Liver (tissue), 9 donors: ENCODE data around the gene TUT7. TPM values are rescaled to one million over a fixed set of nuclear protein-coding genes. Genes with fewer than 3 reads are reported as not detected.
A peak's percentile ranks its signal among the peaks of the same experiment; 100 is the strongest.

Experiments
- DNase-seq: peaks from one replicate; pipeline ENCODE4 v3.0.0-alpha.2; 2017; ENCODE audit warnings: low spot score
- H3K27ac ChIP-seq, 2 donors: one replicate each; pipeline ENCODE4 v1.7.0; 2013; ENCODE audit warnings: inconsistent platforms in 2 of 2, low read length in 2 of 2, control low read depth in 1 of 2, low read depth in 1 of 2, mild to moderate bottlenecking in 1 of 2
- H3K27me3 ChIP-seq, 4 donors: one replicate each; pipeline versions ENCODE4 v1.6.1 to v1.7.0; 2013; ENCODE audit warnings: low read length in 3 of 4, inconsistent platforms in 1 of 4, mild to moderate bottlenecking in 1 of 4, moderate library complexity in 1 of 4; ENCODE audit not compliant: control insufficient read depth in 4 of 4, insufficient read depth in 4 of 4
- H3K36me3 ChIP-seq, 4 donors: one replicate each; pipeline versions ENCODE4 v1.6.1 to v1.7.0; 2013; ENCODE audit warnings: low read length in 3 of 4, mild to moderate bottlenecking in 3 of 4, low read depth in 1 of 4, moderate library complexity in 1 of 4; ENCODE audit not compliant: control insufficient read depth in 4 of 4, insufficient read depth in 3 of 4
- H3K4me1 ChIP-seq, 4 donors: one replicate each; pipeline versions ENCODE4 v1.6.1 to v1.7.0; 2013; ENCODE audit warnings: low read length in 3 of 4, mild to moderate bottlenecking in 3 of 4, moderate library complexity in 1 of 4; ENCODE audit not compliant: control insufficient read depth in 4 of 4, insufficient read depth in 4 of 4
- H3K4me3 ChIP-seq, 3 donors: one replicate each; pipeline versions ENCODE4 v1.6.1 to v1.7.0; 2013; ENCODE audit warnings: low read length in 3 of 3, control low read depth in 1 of 3, low read depth in 1 of 3, mild to moderate bottlenecking in 1 of 3
- H3K9ac ChIP-seq, 2 donors: one replicate each; pipeline ENCODE4 v1.7.0; 2013; ENCODE audit warnings: low read length in 2 of 2, mild to moderate bottlenecking in 2 of 2, moderate library complexity in 2 of 2, control low read depth in 1 of 2, low read depth in 1 of 2
- H3K9me3 ChIP-seq, 4 donors: one replicate each; pipeline versions ENCODE4 v1.6.1 to v1.7.0; 2013; ENCODE audit warnings: low read length in 3 of 4; ENCODE audit not compliant: control insufficient read depth in 4 of 4
- ATF3 ChIP-seq: IDR thresholded peaks from 2 replicates; pipeline ENCODE4 v1.6.1; 2016; ENCODE audit warnings: antibody characterized with exemption
- CTCF ChIP-seq: fragments of 150-350 bp; IDR thresholded peaks from 2 replicates; pipeline ENCODE4 v1.5.1; 2017; ENCODE audit warnings: improper control_type of control experiment, low read depth, low read length; ENCODE audit not compliant: missing input control
- EGR1 ChIP-seq, 2 donors: IDR thresholded peaks; 2 replicates each; pipeline ENCODE4 v1.6.1; 2016 to 2018; ENCODE audit warnings: antibody characterized with exemption in 2 of 2, low read depth in 2 of 2
- FOXA1 ChIP-seq: IDR thresholded peaks from 2 replicates; pipeline ENCODE4 v1.6.1; 2016; ENCODE audit warnings: antibody characterized with exemption
- FOXA2 ChIP-seq: IDR thresholded peaks from 2 replicates; pipeline ENCODE4 v1.6.1; 2016; ENCODE audit warnings: antibody characterized with exemption
- GABPA ChIP-seq, 2 donors: IDR thresholded peaks in 1 of 2; conservative IDR thresholded peaks in 1 of 2; 2 replicates each; pipeline ENCODE4 v1.6.1; 2016; ENCODE audit warnings: antibody characterized with exemption in 2 of 2, mild to moderate bottlenecking in 1 of 2, moderate library complexity in 1 of 2
- HNF4A ChIP-seq, 2 donors: conservative IDR thresholded peaks; 2 replicates each; pipeline ENCODE4 v1.6.1; 2016; ENCODE audit warnings: antibody characterized with exemption in 2 of 2, mild to moderate bottlenecking in 2 of 2
- HNF4G ChIP-seq: IDR thresholded peaks from 2 replicates; pipeline ENCODE4 v1.6.1; 2016; ENCODE audit warnings: antibody characterized with exemption
- JUND ChIP-seq, 2 donors: IDR thresholded peaks; 2 replicates each; pipeline ENCODE4 v1.6.1; 2016; ENCODE audit warnings: antibody characterized with exemption in 2 of 2
- MAX ChIP-seq: IDR thresholded peaks from 2 replicates; pipeline ENCODE4 v1.6.1; 2016; ENCODE audit warnings: antibody characterized with exemption
- NR2F2 ChIP-seq: IDR thresholded peaks from 2 replicates; pipeline ENCODE4 v1.6.1; 2016; ENCODE audit warnings: antibody characterized with exemption
- RAD21 ChIP-seq, 2 donors: IDR thresholded peaks; 2 replicates each; pipeline ENCODE4 v1.6.1; 2016; ENCODE audit warnings: antibody characterized with exemption in 2 of 2, mild to moderate bottlenecking in 2 of 2
- REST ChIP-seq: IDR thresholded peaks from 2 replicates; pipeline ENCODE4 v1.6.1; 2016; ENCODE audit warnings: antibody characterized with exemption, mild to moderate bottlenecking
- RXRA ChIP-seq, 2 donors: IDR thresholded peaks; 2 replicates each; pipeline ENCODE4 v1.6.1; 2017 to 2018; ENCODE audit warnings: antibody characterized with exemption in 2 of 2, mild to moderate bottlenecking in 1 of 2
- SP1 ChIP-seq: IDR thresholded peaks from 2 replicates; pipeline ENCODE4 v1.6.1; 2018; ENCODE audit warnings: antibody characterized with exemption, mild to moderate bottlenecking
- TAF1 ChIP-seq: conservative IDR thresholded peaks from 2 replicates; pipeline ENCODE4 v1.6.1; 2016; ENCODE audit warnings: antibody characterized with exemption, mild to moderate bottlenecking
- YY1 ChIP-seq: IDR thresholded peaks from 2 replicates; pipeline ENCODE4 v1.6.1; 2016; ENCODE audit warnings: antibody characterized with exemption, mild to moderate bottlenecking
- ZBTB33 ChIP-seq: IDR thresholded peaks from 2 replicates; pipeline ENCODE4 v1.6.1; 2016; ENCODE audit warnings: antibody characterized with exemption
- WGBS: extraction: QIAGEN DNeasy Blood & Tissue Kit; methylation state at CpG from one replicate; pipeline ENCODE4 v1.1.7; 2013; 5-methylcytosine and 5-hydroxymethylcytosine counted together
- polyA plus RNA-seq, 2 donors: library from polyadenylated mRNA; stranded (reverse) in 1 of 2; unstranded in 1 of 2; fragments of 200-250 nt in 1 of 2; fragments of >200 nt in 1 of 2; fragmentation: Nextera tagmentation in 1 of 2; extraction: Ambion mirVana in 1 of 2; gene quantifications; one replicate each; pipeline versions ENCODE4 v1.2.1 to v1.2.3, GENCODE V29; 2013 to 2015
- total RNA-seq, 2 donors: library from RNA; depleted of rRNA; stranded (reverse); fragments of >200 nt; gene quantifications; one replicate each; pipeline ENCODE4 v1.2.3, GENCODE V29; 2014
- donor health status: healthy.
- donor health status: healthy.
- donor health status: healthy.
- donor health status: healthy.
- donor health status: healthy.

Gene TUT7
- total and polyA plus RNA-seq, 4 donors, result 10.7 to 34.6 (median 15.9) TPM

- WGBS, result 59% methylated on average over 3 of the region's 3 CpGs
- H3K4me3 ChIP-seq, result no peak overlapping the region
- no peak overlapping the region for H3K9ac ChIP-seq
- H3K27me3 ChIP-seq, result no peaks in the 10 kb centered on the region
- H3K9me3 ChIP-seq, result no peaks in the 10 kb centered on the region
- TF ChIP-seq NR2F2 (no peak), ZBTB33 (no peak), YY1 (no peak), HNF4G (no peak), JUND (IDR thresholded peaks at IDR 0.05) (no peak), GABPA (IDR thresholded peaks at IDR 0.05 in 1 of 2, conservative IDR thresholded peaks at IDR 0.05 in 1 of 2) (no peak), EGR1 (IDR thresholded peaks at IDR 0.05; ENCODE audit: low read depth in 2 of 2) (no peak), FOXA2 (no peak), ATF3 (no peak), HNF4A (conservative IDR thresholded peaks at IDR 0.05) (no peak), TAF1 (no peak), CTCF (no peak), RXRA (IDR thresholded peaks at IDR 0.05) (no peak), FOXA1 (no peak), RAD21 (IDR thresholded peaks at IDR 0.05) (no peak), SP1 (no peak), MAX (no peak), REST (no peak)
- peak; percentile 68 for DNase-seq
- H3K36me3 ChIP-seq, result peaks cover 1 to 15% (median 9%) of the 10 kb centered on the region in 4 donors
- H3K27ac ChIP-seq, result no peak overlapping the region
- H3K4me1 ChIP-seq, result peaks cover 0 to 9% (median 6%) of the 10 kb centered on the region in 4 donors
Measured at GRCh38 chr9:86286278-86286677, 67.9 kb downstream of the TUT7 start.
